ENCODE measurements around the gene FAM193A.
"Not testable (repeated sequence)": the region's sequence is repeated elsewhere in the genome, so short reads cannot be mapped to it uniquely, and the experiment has no call there.

FAM193A gene

GRCh38 chr4:2545321-2546013, 9.0 kb downstream of the FAM193A start:
- no peak for FAIRE-seq
- no peak for DNase-seq (ENCODE audit: insufficient read length, low spot score)
- no peak for TF ChIP-seq POLR2A (IDR thresholded peaks at IDR 0.05; ENCODE audit: low read depth, low read length)

- FAIRE-seq, result no peak
- DNase-seq (ENCODE audit: insufficient read length, low spot score), result no peak
- TF ChIP-seq POLR2A (IDR thresholded peaks at IDR 0.05; ENCODE audit: low read depth, low read length), result no peak
Measured at GRCh38 chr4:2546286-2546823, 9.9 kb downstream of the FAM193A start.

GRCh38 chr4:2546961-2547691, 10.7 kb downstream of the FAM193A start:
- FAIRE-seq; DNase-seq (ENCODE audit: insufficient read length, low spot score): not testable (repeated sequence)

DNA sequence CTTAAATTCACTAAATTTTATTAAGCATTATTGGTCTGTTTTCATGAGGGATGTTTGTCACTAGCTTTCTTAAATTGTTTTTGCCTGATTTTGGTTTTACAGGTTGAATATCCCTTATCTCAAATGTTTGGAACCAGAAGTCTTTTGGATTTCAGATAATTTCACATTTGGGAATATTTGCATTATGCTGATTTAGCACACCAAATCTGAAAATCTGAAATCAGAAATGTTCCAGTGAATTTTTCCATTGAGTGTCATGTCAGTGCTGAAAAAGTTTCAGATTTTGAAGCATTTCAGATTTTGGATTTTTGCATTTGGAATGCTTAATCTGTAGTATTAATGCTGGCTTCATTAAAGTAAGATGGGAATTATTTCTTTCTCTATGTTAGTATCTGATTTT, 14.7 kb downstream of the FAM193A start:
- no peak for TF ChIP-seq POLR2A (IDR thresholded peaks at IDR 0.05; ENCODE audit: low read depth, low read length)
- no peak for FAIRE-seq
- DNase-seq (ENCODE audit: insufficient read length, low spot score), result no peak

GRCh38 chr4:2552806-2553205, 16.4 kb downstream of the FAM193A start:
- no peak for DNase-seq (ENCODE audit: insufficient read length, low spot score)
- no peak for TF ChIP-seq POLR2A (IDR thresholded peaks at IDR 0.05; ENCODE audit: low read depth, low read length)
- FAIRE-seq, result no peak

- no peak for FAIRE-seq
- no peak for TF ChIP-seq POLR2A (IDR thresholded peaks at IDR 0.05; ENCODE audit: low read depth, low read length)
- DNase-seq (ENCODE audit: insufficient read length, low spot score), result no peak
Measured at GRCh38 chr4:2558301-2558700, 21.9 kb downstream of the FAM193A start.

DNA sequence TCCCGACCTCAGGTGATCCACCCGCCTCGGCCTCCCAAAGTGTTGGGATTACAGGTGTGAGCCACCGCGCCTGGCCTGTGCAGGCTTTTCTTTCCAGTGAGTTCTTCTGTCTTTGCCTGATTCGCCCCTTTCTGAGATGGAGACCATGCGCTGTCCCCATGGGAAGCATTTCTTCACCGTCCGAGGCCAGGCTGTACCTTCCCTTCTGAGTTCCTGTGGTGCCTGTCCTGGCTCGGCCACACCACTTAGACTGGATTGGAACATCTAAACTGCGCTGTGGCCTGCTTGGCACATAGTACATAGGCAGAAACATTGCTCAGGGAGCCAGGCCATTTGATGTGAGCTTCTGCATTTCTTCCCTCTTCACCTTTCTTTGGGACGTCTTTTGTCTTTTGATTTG, 23.7 kb downstream of the FAM193A start:
- FAIRE-seq (no peak), DNase-seq (ENCODE audit: insufficient read length, low spot score) (no peak)
- TF ChIP-seq POLR2A (IDR thresholded peaks at IDR 0.05; ENCODE audit: low read depth, low read length), result no peak

DNA sequence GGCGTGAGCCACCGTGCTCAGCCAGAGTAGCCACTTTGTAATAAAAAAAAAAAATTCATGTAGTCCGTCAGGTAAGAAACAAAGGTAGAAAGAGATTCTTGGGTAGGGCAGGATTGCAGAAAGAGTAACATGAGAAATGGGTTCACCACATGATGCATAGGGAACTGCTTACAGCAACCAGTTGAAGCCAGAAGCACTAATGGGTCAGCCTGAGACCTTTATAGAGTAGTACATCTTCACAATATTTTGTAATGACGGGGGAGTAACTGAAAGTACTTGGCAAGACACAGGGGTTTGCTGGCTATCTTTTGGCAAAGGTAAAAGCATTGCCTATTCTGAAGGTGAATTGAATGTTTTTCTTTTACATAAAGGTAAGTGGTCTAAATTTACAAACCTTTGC, 29.1 kb downstream of the FAM193A start:
- no peak for FAIRE-seq
- TF ChIP-seq POLR2A (IDR thresholded peaks at IDR 0.05; ENCODE audit: low read depth, low read length), result no peak
- no peak for DNase-seq (ENCODE audit: insufficient read length, low spot score)

GRCh38 chr4:2570036-2570435, 33.6 kb downstream of the FAM193A start:
- no peak for TF ChIP-seq POLR2A (IDR thresholded peaks at IDR 0.05; ENCODE audit: low read depth, low read length)
- FAIRE-seq, result no peak
- no peak for DNase-seq (ENCODE audit: insufficient read length, low spot score)

DNA sequence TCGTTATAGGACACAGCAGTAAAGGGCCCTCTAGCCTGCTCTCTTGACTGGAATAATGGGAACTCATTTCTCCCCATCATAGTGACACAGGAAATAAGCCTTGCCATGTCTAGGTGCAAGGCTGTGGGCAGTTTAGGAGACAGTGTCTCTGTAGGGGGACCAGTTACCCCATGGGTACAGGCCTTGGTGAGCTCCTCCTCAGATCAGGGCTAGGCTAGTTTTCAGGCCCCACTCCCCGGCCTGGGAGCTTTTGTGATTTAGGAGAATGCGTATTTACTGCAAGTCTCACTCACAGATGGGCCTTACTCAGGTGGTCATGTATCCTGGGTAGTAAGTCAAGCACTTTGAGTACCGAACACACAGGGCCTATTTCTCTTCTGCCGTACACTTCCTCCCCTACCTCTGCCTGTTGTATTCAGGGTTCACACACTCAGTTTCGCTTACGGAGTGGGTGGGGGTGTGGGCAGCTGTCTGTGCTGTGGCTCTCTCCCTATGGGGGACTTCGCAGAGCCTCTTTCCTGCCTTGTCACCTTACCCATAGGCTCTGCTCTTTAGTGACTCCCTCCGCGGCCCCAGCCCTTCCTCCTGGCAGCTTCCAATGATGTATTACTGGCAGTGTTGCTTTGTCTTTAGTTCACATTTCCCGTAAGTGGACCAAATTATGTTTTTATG, 34.2 kb downstream of the FAM193A start:
- TF ChIP-seq POLR2A (IDR thresholded peaks at IDR 0.05; ENCODE audit: low read depth, low read length), result no peak
- DNase-seq (ENCODE audit: insufficient read length, low spot score), result no peak
- FAIRE-seq, result no peak

DNA sequence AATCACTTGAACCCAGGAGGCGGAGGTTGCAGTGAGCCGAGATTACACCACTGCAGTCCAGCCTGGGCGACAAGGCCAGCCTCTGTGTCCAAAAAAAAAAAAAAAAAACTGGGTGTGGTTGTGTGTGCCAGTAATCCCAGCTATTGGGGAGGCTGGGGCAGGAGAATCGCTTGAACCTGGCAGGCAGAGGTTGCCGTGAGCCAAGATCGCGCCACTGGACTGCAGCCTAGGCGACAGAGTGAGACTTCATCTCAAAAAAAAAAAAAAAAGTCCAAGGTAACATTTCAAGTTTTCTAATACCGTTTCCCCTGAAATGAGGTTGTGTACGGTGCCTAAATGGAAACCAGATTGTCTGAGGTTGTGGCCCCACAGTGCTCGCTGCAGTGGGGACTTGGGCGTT, 35.6 kb downstream of the FAM193A start:
- no peak for DNase-seq (ENCODE audit: insufficient read length, low spot score)
- TF ChIP-seq POLR2A (IDR thresholded peaks at IDR 0.05; ENCODE audit: low read depth, low read length), result no peak
- no peak for FAIRE-seq

DNA sequence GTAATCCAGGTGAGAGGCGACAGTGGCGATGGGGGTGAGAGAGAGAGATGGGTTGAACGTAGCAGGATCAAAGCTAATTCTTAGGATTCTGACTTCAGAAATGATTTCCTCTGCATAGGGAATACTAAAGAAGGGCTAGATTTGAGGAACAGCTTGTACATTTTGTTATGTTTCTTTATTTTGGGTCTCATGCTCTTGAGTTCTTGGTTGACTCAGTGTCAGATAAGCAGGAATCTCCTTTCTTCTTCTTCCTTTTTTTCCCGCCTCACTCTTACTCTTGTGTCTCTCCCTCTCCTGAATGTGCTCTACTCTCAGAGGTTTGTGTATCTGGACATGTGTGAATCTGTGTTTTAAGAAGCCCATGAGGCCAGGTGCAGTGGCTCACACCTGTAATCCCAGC, 36.4 kb downstream of the FAM193A start:
- no peak for TF ChIP-seq POLR2A (IDR thresholded peaks at IDR 0.05; ENCODE audit: low read depth, low read length)
- DNase-seq (ENCODE audit: insufficient read length, low spot score), result no peak
- FAIRE-seq, result no peak

DNA sequence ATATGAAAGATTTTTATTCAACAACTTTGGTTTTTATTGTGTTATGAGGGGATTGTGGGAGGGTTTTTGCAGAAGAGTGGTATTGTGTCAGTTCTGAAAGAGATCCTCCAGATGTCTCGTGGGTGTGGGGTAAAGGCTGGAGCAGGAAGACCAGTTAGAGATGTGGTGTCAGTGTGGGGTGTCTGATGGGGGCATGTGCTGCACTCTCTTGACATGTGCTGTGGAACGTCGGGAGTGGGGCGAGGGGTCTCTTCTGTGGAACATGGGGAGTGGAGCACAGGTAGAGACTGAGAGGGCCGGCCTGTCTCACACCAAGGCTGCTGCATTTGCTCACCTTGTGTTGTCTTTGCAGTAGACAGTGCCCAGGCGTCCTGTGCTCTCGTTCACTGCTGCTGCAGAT, 37.6 kb downstream of the FAM193A start:
- no peak for FAIRE-seq
- no peak for TF ChIP-seq POLR2A (IDR thresholded peaks at IDR 0.05; ENCODE audit: low read depth, low read length)

DNA sequence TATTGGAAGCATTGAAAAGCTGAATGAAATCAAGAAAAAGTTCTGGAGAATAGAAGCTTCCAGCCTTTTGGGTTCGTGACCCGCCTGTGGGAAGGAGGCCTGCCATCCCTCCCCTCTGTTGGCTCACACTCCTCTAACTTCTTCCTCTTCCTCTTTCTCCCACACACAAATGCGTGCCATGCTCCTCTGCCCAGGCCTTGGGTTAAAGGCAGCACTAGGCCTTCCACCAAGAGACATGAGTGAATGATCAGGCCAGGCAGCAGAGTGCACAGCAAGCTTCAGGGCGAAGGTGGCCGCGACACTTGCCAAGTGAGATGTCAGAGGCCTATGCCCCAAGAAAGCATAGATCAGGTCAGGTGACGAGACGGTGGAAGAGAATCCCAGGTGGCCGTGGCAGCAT, 38.4 kb downstream of the FAM193A start:
- no peak for TF ChIP-seq POLR2A (IDR thresholded peaks at IDR 0.05; ENCODE audit: low read depth, low read length)
- DNase-seq (ENCODE audit: insufficient read length, low spot score), result no peak
- FAIRE-seq, result no peak

More for the DNA sequence above, 37.6 kb downstream of the FAM193A start:
- DNase-seq (ENCODE audit: insufficient read length, low spot score), result no peak

Data from H54 (cell line).